ENCODE data around the gene LRP5.

The LRP5 gene

DNA sequence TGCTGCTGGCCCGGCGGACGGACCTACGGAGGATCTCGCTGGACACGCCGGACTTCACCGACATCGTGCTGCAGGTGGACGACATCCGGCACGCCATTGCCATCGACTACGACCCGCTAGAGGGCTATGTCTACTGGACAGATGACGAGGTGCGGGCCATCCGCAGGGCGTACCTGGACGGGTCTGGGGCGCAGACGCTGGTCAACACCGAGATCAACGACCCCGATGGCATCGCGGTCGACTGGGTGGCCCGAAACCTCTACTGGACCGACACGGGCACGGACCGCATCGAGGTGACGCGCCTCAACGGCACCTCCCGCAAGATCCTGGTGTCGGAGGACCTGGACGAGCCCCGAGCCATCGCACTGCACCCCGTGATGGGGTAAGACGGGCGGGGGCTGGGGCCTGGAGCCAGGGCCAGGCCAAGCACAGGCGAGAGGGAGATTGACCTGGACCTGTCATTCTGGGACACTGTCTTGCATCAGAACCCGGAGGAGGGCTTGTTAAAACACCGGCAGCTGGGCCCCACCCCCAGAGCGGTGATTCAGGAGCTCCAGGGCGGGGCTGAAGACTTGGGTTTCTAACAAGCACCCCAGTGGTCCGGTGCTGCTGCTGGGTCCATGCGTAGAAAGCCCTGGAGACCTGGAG is 74.1 kb downstream of the LRP5 start:
- TF ChIP-seq, protein P1, sequence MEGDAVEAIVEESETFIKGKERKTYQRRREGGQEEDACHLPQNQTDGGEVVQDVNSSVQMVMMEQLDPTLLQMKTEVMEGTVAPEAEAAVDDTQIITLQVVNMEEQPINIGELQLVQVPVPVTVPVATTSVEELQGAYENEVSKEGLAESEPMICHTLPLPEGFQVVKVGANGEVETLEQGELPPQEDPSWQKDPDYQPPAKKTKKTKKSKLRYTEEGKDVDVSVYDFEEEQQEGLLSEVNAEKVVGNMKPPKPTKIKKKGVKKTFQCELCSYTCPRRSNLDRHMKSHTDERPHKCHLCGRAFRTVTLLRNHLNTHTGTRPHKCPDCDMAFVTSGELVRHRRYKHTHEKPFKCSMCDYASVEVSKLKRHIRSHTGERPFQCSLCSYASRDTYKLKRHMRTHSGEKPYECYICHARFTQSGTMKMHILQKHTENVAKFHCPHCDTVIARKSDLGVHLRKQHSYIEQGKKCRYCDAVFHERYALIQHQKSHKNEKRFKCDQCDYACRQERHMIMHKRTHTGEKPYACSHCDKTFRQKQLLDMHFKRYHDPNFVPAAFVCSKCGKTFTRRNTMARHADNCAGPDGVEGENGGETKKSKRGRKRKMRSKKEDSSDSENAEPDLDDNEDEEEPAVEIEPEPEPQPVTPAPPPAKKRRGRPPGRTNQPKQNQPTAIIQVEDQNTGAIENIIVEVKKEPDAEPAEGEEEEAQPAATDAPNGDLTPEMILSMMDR (IDR thresholded peaks at IDR 0.05; ENCODE audit: borderline replicate concordance, insufficient read depth, low read depth, low read length): no peak

DNA sequence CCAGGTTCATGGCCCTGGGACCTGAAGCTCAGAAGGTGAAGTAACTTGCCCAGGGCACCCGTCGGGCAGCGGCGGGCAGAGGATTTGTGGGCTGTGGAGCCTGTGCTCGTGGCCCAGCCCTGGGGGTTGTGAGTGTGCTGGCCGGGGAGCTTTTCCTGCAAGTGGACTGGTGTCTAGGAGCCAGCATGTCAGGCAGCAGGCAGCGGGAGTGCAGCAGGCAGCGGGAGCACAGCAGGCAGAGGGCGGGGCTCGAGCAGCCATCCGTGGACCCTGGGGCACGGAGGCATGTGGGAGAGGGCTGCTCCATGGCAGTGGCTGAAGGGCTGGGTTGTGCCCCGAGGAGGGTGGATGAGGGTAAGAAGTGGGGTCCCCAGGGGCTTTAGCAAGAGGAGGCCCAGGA is 75.4 kb downstream of the LRP5 start:
- H3K4me3 ChIP-seq (ENCODE audit: low read depth, low read length): no peak overlapping the region
- TF ChIP-seq, protein P1 (IDR thresholded peaks at IDR 0.05; ENCODE audit: borderline replicate concordance, insufficient read depth, low read depth, low read length): no peak

More for the DNA sequence above, 74.1 kb downstream of the LRP5 start:
- H3K4me3 ChIP-seq (ENCODE audit: low read depth, low read length): no peak overlapping the region

DNA sequence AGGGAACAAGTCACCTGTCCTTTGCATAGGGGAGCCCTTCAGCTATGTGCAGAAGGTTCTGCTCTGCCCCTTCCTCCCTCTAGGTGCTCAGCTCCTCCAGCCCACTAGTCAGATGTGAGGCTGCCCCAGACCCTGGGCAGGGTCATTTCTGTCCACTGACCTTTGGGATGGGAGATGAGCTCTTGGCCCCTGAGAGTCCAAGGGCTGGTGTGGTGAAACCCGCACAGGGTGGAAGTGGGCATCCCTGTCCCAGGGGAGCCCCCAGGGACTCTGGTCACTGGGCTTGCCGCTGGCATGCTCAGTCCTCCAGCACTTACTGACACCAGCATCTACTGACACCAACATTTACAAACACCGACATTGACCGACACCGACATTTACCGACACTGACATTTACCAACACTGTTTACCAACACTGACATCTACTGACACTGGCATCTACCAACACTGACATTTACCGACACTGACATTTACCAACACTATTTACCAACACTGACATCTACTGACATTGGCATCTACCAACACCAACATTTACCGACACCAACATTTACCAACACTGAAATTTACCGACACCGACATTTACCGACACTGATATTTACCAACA is 76.3 kb downstream of the LRP5 start:
- H3K4me3 ChIP-seq (ENCODE audit: low read depth, low read length): no peak overlapping the region
- TF ChIP-seq, protein P1 (IDR thresholded peaks at IDR 0.05; ENCODE audit: borderline replicate concordance, insufficient read depth, low read depth, low read length): no peak

DNA sequence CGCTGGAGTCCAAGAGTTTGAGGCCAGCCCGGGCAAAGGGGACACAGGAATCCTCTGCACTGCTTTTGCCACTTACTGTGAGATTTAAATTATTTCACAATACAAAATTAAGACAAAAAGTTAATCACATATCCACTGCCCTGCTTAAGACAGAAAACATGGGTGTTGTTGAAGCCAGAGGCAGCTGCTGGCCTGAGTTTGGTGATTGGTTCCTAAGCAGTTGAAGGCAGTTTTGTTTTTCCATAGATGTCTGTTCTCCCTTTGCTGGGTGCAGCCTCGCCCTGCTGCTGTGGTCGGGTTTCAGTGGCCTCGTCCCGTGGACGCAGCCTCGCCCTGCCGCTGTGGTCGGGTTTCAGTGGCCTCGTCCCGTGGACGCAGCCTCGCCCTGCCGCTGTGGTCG is 77.9 kb downstream of the LRP5 start:
- no peak overlapping the region for H3K4me3 ChIP-seq (ENCODE audit: low read depth, low read length)
- TF ChIP-seq, protein P1 (IDR thresholded peaks at IDR 0.05; ENCODE audit: borderline replicate concordance, insufficient read depth, low read depth, low read length): no peak

DNA sequence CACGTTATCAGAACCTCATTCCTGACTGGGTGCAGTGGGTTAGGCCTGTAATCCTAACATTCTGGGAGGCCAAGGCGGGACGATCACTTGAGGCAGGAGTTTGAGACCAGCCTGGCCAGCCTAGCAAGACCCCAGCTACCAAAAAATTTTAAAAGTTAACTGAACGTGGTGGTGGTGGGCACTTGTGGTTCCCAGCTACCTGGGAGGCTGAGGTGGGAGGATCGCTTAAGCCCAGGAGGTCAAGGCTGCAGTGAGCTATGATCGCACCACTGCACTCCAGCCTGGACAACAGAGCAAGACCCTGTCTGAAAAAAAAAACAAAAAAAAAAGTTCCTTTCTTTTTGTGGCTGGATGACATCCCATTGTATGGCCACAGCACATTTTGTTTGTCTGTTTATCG is 80.4 kb downstream of the LRP5 start:
- TF ChIP-seq, protein P1 (IDR thresholded peaks at IDR 0.05; ENCODE audit: borderline replicate concordance, insufficient read depth, low read depth, low read length): no peak
- H3K4me3 ChIP-seq (ENCODE audit: low read depth, low read length): no peak overlapping the region

DNA sequence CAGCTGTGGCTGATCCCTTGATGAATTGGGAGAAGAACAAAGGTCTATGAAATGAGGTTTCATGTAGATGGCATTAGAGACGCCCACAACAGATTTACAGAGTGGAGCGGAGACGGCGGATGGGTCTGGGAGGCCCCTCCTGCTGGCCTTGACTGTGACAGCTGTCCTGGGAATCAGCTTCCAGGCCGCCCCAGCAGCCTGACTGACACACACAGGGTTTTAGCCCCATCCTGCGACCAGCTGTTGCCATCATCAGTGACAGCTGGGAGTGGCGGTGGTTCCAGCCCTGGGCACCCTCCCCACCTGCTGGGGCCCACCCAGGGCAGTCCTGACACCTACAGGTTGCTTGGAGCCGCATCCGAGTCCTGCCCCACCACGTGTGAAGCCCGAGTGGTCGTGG is 84.1 kb downstream of the LRP5 start:
- TF ChIP-seq, protein P1 (IDR thresholded peaks at IDR 0.05; ENCODE audit: borderline replicate concordance, insufficient read depth, low read depth, low read length): no peak
- H3K4me3 ChIP-seq (ENCODE audit: low read depth, low read length): no peak overlapping the region

DNA sequence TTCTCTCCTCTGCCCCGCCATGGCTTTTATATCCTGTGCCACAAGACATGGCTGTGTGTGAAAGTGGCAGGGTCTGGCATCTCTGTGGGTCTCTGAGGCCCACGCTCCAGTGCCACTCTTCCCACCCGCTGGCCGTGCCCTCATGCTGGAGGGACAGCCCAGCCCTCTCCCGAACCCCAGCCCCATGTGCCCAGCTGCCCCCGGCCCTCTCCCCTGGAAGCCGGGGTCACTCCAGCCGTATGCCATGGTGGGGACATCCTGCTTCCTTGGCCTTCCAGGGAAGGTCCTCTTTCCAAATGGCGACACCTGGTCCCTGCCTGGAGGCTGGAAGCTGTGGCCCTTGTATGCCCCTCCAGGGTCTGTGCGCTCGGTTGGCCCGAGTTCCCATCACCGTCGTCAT is 84.9 kb downstream of the LRP5 start:
- TF ChIP-seq, protein P1 (IDR thresholded peaks at IDR 0.05; ENCODE audit: borderline replicate concordance, insufficient read depth, low read depth, low read length): no peak
- H3K4me3 ChIP-seq (ENCODE audit: low read depth, low read length): no peak overlapping the region
